ENCODE results near the gene LMOD1.

- no peak for TF ChIP-seq ZFP30 (CRISPR knock-in tag; IDR thresholded peaks at IDR 0.05)
- TF ChIP-seq ARNTL (CRISPR knock-in tag; IDR thresholded peaks at IDR 0.05; ENCODE audit: borderline replicate concordance, low read depth): no peak
- TF ChIP-seq CREB5 (CRISPR knock-in tag; IDR thresholded peaks at IDR 0.05; ENCODE audit: low read depth): no peak
Observed at GRCh38 chr1:201949491-201949890, 3.1 kb upstream of the LMOD1 start.
